Globus pallidus (tissue), 1 donor: Measurements from ENCODE around the gene CTU2.

Experiments
- DNase-seq: peaks from one replicate; pipeline ENCODE4 v3.0.0-alpha.2; 2015; ENCODE audit warnings: low spot score

The CTU2 gene

GRCh38 chr16:88743693-88744576 lies 37.6 kb downstream of the CTU2 start:
- peak; percentile 51 for DNase-seq

DNA sequence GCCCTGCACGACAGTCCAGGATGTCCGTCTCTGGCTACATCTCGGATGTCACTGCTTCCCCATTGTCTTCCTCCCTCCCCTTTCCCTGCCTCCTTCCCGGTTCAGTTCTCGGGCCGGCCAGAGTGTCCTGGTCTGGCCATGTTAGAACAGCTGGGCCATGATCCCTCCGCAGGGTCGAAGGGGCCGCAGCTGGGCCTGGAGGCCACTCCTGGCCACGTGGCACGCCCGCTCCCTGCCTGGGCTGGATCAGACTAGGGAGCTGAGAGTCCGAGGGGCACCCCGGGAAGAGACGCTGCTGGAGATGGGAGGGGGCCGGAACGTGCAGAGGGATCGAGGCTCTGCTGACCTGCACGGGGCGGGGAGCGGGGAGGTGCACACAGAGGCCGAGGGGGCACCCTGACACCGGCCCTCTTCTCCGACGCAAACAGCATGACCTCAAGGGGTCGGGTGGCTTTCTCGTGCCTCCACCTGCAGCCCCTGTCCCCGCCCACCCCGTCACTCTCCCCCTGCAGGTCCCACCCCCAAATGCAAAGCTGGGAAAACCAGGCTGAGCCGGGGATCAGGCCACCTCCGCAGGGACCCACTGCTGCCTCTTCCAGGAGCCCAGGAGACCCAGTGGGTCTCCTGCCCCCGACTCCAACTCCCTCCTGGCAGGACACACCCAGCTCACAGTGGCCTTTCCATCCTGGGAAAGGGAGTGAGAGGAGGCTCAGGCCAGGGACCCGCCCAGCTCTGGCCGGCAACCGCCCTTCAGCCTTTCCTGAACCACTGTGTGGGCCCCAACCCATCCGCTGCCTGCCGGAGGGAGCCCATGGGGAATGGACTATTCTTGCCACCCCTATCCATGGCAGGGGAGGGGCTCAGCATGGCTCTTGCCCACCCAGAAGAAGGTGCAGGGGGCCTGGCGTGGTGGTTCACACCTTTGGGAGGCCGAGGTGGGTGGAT lies 38.5 kb downstream of the CTU2 start:
- no peak for DNase-seq

DNA sequence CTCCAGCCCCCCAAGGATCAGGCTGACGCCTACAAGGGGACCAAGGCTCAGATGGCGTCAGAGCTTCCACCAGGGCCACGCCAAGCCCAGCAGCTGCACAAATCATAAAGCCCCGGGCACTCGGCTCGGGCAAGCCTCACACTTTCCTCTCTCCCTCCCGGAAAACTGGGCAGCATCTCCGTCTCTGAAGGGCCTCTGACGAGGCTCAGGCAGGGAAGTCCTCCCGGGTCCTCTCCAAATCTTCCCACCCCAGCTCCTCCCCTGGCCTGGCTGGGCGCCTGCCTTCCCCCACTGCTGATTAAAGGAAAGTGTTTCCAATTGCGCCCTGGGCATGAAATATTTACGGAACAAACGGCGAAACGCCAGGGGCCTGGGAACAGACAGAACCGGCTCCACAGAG lies 40.2 kb downstream of the CTU2 start:
- DNase-seq: no peak

DNA sequence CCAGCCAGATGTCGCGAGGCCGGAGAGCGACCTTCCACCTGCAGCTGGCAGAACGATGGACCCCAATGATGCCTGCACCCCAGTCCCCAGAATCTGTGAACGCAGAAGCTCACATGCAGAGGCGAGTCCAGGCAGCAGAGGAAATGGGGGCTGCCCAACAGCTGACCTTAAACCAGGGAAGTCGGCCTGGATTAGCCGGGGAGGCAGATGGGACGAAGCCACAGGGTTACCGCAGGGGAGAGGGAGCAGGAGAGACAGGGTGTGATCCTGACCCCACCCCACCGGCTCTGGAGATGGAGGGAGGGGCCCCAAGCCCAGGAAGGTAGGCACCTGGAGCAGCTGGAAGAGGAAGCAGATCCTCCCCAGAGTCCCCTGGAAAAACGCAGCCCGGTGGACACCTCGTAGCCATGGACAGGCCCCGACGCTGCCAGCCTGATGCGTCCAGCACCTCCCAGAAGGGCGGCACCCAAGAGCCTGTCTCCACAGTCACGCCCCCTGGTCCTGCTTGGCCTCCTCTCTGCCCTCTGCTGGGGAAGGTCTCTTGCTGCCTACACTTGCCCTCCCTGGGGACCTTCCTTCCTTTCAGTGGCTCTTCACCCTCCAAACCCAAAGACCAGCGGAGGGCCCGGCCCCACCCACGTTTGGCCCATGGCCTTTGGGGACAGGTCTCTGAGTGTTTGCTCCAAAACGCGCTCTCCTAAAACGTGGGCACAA lies 41.4 kb downstream of the CTU2 start:
- no peak for DNase-seq

- no peak for DNase-seq
Observed at GRCh38 chr16:88748364-88748763, 42.1 kb downstream of the CTU2 start.

DNA sequence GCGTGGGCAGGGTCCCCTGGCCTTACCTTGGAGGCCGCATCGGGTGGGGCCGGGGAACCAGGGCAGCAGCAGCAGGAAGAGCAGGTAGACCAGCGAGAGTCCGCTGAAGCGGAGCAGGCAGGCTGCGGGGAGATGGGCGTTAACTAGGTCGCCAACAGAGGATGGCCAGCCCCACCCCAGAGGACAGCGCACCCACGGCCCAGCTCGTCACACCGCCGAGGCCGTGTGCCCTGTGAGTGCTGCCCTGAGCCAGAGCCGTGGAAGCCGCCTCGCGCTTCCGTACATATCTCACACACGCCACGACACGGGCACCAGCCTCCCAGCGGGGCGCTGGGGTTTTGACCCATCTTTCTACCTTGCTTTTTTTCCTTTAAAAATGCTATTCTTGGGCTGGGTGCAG lies 43.1 kb downstream of the CTU2 start:
- no peak for DNase-seq

- DNase-seq: no peak
Observed at GRCh38 chr16:88750854-88751253, 44.6 kb downstream of the CTU2 start.

- DNase-seq: no peak
Observed at GRCh38 chr16:88752386-88753002, 46.2 kb downstream of the CTU2 start.

DNA sequence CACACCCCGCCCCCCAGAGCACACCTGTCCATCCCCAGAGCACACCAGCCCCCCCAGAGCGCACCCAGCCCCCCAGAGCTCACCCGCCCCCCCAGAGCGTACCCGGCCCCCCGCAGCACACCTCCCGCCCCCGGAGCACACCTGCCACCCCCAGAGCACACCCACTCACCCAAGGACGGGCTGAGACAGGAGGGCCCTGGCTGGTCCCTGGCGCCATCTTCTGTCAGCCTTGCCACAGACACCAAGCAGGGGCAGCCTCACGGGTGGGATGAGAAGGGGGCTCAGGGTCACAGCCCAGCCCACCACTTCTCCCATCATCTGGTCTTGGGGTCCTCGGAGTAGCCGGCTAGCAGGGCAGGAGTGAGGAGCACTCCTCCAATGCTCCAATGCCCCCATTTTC lies 46.9 kb downstream of the CTU2 start:
- no peak for DNase-seq

DNA sequence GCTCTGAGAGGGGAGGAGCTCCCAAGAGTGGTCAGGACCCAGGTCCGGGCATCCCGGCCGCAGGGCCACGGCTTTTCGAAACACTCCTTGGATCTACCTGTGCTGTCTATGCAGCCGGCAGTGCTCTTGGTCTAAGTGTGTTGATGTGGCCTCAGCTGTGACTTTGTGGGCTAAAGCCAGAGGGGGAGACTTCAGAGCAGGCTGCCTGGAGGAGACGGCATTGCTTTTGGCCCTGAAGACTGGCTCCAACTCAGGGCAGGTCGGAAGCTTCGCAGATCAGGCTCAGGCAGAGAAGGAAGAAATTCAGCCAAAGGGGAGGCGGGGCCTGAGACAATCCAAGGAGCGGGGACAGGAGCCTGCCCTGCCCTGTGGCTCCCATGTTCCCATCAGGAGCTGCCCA lies 47.3 kb downstream of the CTU2 start:
- DNase-seq: no peak

DNA sequence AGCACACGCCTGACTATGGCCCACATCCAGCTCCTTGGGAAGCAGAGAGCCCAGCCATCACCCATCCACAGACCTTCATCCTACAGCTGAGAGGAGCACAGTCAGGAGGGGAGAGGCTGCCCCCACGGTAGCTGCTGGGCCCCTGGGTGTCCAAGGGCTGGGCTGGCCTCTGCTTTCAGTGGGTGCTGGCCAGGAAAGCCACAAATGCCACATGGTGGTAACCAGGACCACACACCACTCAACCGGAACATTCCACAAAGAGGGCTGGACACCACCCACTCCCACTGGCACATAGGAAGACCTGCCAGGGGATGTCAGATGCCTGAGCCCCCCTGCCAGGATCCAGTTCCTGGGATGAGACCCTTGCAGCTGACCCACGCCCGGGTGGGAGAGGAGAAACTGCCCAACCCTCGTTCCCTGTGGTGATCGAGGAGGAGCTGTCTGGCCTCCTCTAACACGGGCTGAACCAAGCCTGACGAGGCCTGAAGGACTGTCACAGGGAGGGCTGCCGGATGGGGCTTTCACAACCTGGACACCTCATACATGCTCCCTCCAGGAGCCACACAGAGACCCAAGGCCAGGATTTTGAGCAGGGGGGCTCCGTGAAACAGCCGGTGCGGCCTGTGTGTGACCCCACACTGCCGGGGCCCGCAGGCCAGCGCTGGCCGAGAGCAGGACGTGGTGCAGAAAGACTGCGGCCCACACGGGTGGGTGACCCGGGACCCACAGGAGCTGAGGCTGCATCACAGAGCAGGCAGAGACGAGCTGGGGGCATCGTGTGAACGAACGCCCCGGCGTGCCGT lies 48.0 kb downstream of the CTU2 start:
- DNase-seq: no peak

GRCh38 chr16:88754912-88755744 lies 48.8 kb downstream of the CTU2 start:
- no peak for DNase-seq

GRCh38 chr16:88755745-88756443 lies 49.6 kb downstream of the CTU2 start:
- no peak for DNase-seq

DNA sequence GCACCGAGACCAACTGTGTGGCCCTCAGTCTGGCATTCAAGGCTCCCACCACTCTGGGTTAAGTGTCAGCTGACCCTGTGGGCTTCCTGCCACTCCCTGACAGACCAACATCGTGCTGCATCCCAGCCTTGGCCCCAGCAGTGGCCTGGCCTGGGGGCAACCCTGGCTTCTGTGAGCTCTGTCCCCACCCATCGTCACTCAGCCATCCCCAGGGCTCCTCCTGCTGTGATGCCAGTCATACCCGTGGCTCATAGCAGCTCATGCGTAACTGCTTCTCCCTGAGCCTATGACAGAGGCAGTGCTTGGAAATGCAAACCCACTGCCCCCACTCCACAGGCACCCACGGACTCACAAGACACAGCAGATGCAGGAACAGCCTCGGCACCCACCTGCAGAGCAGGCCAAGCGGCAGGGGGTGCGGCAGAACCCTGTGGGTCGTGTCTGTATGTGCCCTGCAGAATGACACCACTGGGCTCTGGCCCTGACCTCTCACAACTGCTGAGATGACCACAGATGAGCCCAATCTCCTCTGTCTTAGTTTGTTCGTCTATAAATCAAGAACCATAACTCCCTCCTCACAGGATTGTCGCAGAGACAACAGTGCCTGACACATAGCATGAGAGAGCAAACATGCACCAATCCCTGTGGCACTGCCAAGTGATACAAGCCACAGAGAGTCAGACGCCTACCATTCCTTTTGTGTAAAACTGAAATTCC lies 52.1 kb downstream of the CTU2 start:
- no peak for DNase-seq

DNA sequence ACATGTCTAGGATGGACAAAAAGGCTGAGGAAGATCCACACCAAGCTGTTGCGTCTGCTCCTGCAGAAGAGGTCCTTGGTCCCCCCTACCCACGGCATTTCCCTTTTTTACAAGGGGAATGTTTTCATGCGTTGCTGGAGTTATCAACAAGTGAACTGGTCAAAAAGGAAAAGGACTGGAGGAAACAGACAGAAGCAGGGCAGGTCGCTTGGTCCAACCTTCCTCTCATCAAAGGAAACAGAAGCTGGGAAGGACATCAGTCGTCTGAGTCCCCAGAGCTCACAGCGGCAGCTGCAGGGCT lies 52.6 kb downstream of the CTU2 start:
- no peak for DNase-seq

GRCh38 chr16:88759245-88759975 lies 53.1 kb downstream of the CTU2 start:
- DNase-seq: no peak

- DNase-seq: no peak
Observed at GRCh38 chr16:88759976-88760350, 53.7 kb downstream of the CTU2 start.

GRCh38 chr16:88760424-88761142 lies 54.3 kb downstream of the CTU2 start:
- DNase-seq: no peak
